Caki2 (cell line): ENCODE results near the gene KLHL12. TPM values are rescaled to one million over a fixed set of nuclear protein-coding genes. Genes with fewer than 3 reads are reported as not detected.
"Not testable (repeated sequence)": the region's sequence is repeated elsewhere in the genome, so short reads cannot be mapped to it uniquely, and the experiment has no call there.

Experiments
- DNase-seq: peaks from one replicate; pipeline ENCODE4 v3.0.0-alpha.2; 2015; ENCODE audit warnings: low read depth
- in situ Hi-C: cut with HindIII; loops from 2 replicates; pipeline ENCODE4 v1.10.0; 2016; ENCODE audit warnings: low sequenced_read_pairs, low pct_unique_long_range_greater_than_20kb, mixed read lengths
- total RNA-seq: library from RNA; depleted of rRNA; stranded (reverse); fragments of >200 nt; shearing (Covaris generic); gene quantifications from 2 replicates; pipeline ENCODE4 v1.2.3, GENCODE V29; 2014; ENCODE audit warnings: low replicate concordance

The KLHL12 gene
- total RNA-seq, 1 experiment from 2014 or later, result 18.2 TPM

- in situ Hi-C loops, result no loop called here
These were observed 21.7 kb downstream of the KLHL12 start for GRCh38 chr1:202905331-202905730.

GRCh38 chr1:202903808-202904207, 23.2 kb downstream of the KLHL12 start:
- DNase-seq, in situ Hi-C loops: not testable (repeated sequence)

More at GRCh38 chr1:202905331-202905730, 21.7 kb downstream of the KLHL12 start:
- DNase-seq, result no peak

- in situ Hi-C loops, result no loop called here
- DNase-seq, result no peak
These were observed 25.5 kb downstream of the KLHL12 start for GRCh38 chr1:202901555-202901954.

GRCh38 chr1:202892501-202892900, 34.5 kb downstream of the KLHL12 start:
- in situ Hi-C loops, result no loop called here
- DNase-seq, result no peak

- DNase-seq, result no peak
- in situ Hi-C loops, result no loop called here
These were observed 36.6 kb downstream of the KLHL12 start for GRCh38 chr1:202890392-202890791.

GRCh38 chr1:202888531-202889360, 38.3 kb downstream of the KLHL12 start, which contains the start of gene RABIF:
Gene RABIF (minus strand): TSS chr1:202889149. CDS start chr1:202889098, 51 bp downstream.
- in situ Hi-C loops, result no loop called here
- peak; percentile 94 for DNase-seq

- DNase-seq, result no peak
- in situ Hi-C loops, result no loop called here
These were observed 38.9 kb downstream of the KLHL12 start for GRCh38 chr1:202888221-202888530.

GRCh38 chr1:202880961-202881460, 46.0 kb downstream of the KLHL12 start:
- in situ Hi-C loops, result no loop called here
- no peak for DNase-seq

GRCh38 chr1:202880062-202880461, 47.0 kb downstream of the KLHL12 start:
- in situ Hi-C loops, result no loop called here
- no peak for DNase-seq

GRCh38 chr1:202879128-202879527, 47.9 kb downstream of the KLHL12 start:
- in situ Hi-C loops, result no loop called here
- no peak for DNase-seq

- in situ Hi-C loops, result no loop called here
- DNase-seq, result no peak
These were observed 54.0 kb downstream of the KLHL12 start for GRCh38 chr1:202873026-202873425.

GRCh38 chr1:202871367-202871766, 55.7 kb downstream of the KLHL12 start:
- DNase-seq, result no peak
- in situ Hi-C loops, result no loop called here

GRCh38 chr1:202862679-202863560, 64.1 kb downstream of the KLHL12 start:
- no peak for DNase-seq
- in situ Hi-C loops, result no loop called here

- in situ Hi-C loops, result no loop called here
- peak; percentile 85 for DNase-seq
These were observed 65.5 kb downstream of the KLHL12 start for GRCh38 chr1:202861420-202862132.

GRCh38 chr1:202860744-202861419, 66.2 kb downstream of the KLHL12 start:
- in situ Hi-C loops, result no loop called here
- peak; percentile 23 for DNase-seq

GRCh38 chr1:202858789-202859414, 68.1 kb downstream of the KLHL12 start:
- DNase-seq, result no peak
- in situ Hi-C loops, result no loop called here

- no peak for DNase-seq
- in situ Hi-C loops, result no loop called here
These were observed 68.7 kb downstream of the KLHL12 start for GRCh38 chr1:202858331-202858730.
